Vagina (tissue), 2 donors: ENCODE measurements around the gene APOA1. TPM values are rescaled to one million over a fixed set of nuclear protein-coding genes. Genes with fewer than 3 reads are reported as not detected.

Experiments used
- DNase-seq, 2 donors: peaks; one replicate each; pipeline ENCODE4 v3.0.0-alpha.2; 2017; ENCODE audit errors: extremely low spot score in 2 of 2
- H3K27ac ChIP-seq: fragments of 200-600 bp; sonication (generic); one replicate; pipeline ENCODE4 v1.5.1; 2019
- H3K27me3 ChIP-seq: fragments of 200-600 bp; sonication (generic); one replicate; pipeline ENCODE4 v1.5.1; 2019
- H3K36me3 ChIP-seq, 2 donors: fragments of 200-600 bp; sonication (generic); one replicate each; pipeline ENCODE4 v1.5.1; 2017 to 2019
- H3K4me1 ChIP-seq: fragments of 200-600 bp; sonication (generic); one replicate; pipeline ENCODE4 v1.5.1; 2019
- H3K4me3 ChIP-seq, 2 donors: fragments of 200-600 bp; sonication (generic); 1 replicate in 1 of 2; 2 replicates in 1 of 2; pipeline ENCODE4 v1.5.1; 2016 to 2019
- H3K9me3 ChIP-seq: fragments of 200-600 bp; sonication (generic); one replicate; pipeline ENCODE4 v1.5.1; 2019
- CTCF ChIP-seq, 3 experiments: fragments of 450-650 bp in 2 of 3; fragments of 200-600 bp in 1 of 3; sonication (generic) in 1 of 3; IDR thresholded peaks; one replicate each; pipeline ENCODE4 v1.5.1; 2017 to 2019; ENCODE audit warnings: antibody characterized with exemption in 3 of 3, mild to moderate bottlenecking in 2 of 3, moderate library complexity in 2 of 3
- POLR2A ChIP-seq, 2 donors: fragments of 450-650 bp; IDR thresholded peaks; one replicate each; pipeline ENCODE4 v1.6.1; 2017; ENCODE audit warnings: antibody characterized with exemption in 2 of 2, mild to moderate bottlenecking in 2 of 2, moderate library complexity in 2 of 2
- POLR2AphosphoS5 ChIP-seq, 2 donors: sonication (generic); formaldehyde crosslinking; IDR thresholded peaks; one replicate each; pipeline ENCODE4 v1.9.0; 2017; ENCODE audit warnings: antibody characterized with exemption in 2 of 2, mild to moderate bottlenecking in 2 of 2, low read depth in 1 of 2; ENCODE audit not compliant: insufficient read depth in 1 of 2
- intact Hi-C: fragments of 100-400 bp; cut with DNase I; formaldehyde crosslinking; loops from one replicate; pipeline ENCODE4 v1.15.1; 2023
- total RNA-seq: library from RNA; depleted of rRNA; stranded (reverse); fragments of >200 nt; gene quantifications from one replicate; pipeline ENCODE4 v1.2.3, GENCODE V29; 2016

APOA1 gene
- total RNA-seq, 1 donor from 2014 or later, result 2.2 TPM

- H3K27ac ChIP-seq, result no peak overlapping the region
- intact Hi-C loops, result no loop called here
- no peaks in the 10 kb centered on the region for H3K36me3 ChIP-seq
- H3K4me1 ChIP-seq, result peaks cover 11% of the 10 kb centered on the region
- DNase-seq, result no peak
- TF ChIP-seq CTCF (IDR thresholded peaks at IDR 0.05), result no peak
- no peak for TF ChIP-seq POLR2AphosphoS5 (IDR thresholded peaks at IDR 0.05; ENCODE audit: insufficient read depth in 1 of 2, low read depth in 1 of 2)
- H3K4me3 ChIP-seq, result no peak overlapping the region
- H3K27me3 ChIP-seq, result no peaks in the 10 kb centered on the region
- no peaks in the 10 kb centered on the region for H3K9me3 ChIP-seq
Observed at GRCh38 chr11:116833816-116834534, 3.4 kb downstream of the APOA1 start.

DNA sequence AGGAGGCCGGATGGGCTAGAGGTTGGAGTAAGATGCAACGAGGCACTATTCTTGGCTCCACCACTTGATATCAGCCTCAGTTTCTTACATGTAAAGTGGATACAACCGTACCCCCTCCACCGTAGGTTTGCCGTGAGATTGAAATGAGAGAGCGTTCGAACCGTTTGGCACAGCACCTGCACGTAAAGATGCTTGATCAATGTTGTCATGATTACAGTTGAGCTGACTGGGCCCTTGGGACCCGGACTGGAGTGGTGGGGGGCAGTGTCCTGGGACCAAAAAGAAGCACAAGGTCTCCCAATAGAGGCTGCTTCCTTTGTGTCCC, 4.0 kb downstream of the APOA1 start:
- DNase-seq, result no peak
- no peaks in the 10 kb centered on the region for H3K36me3 ChIP-seq
- H3K9me3 ChIP-seq, result no peaks in the 10 kb centered on the region
- peaks cover 11% of the 10 kb centered on the region for H3K4me1 ChIP-seq
- H3K27ac ChIP-seq, result no peak overlapping the region
- TF ChIP-seq CTCF (IDR thresholded peaks at IDR 0.05), result no peak
- no peak for TF ChIP-seq POLR2AphosphoS5 (IDR thresholded peaks at IDR 0.05; ENCODE audit: insufficient read depth in 1 of 2, low read depth in 1 of 2)
- TF ChIP-seq POLR2A (IDR thresholded peaks at IDR 0.05), result no peak
- no peak overlapping the region for H3K4me3 ChIP-seq
- intact Hi-C loops, result no loop called here
- no peaks in the 10 kb centered on the region for H3K27me3 ChIP-seq

DNA sequence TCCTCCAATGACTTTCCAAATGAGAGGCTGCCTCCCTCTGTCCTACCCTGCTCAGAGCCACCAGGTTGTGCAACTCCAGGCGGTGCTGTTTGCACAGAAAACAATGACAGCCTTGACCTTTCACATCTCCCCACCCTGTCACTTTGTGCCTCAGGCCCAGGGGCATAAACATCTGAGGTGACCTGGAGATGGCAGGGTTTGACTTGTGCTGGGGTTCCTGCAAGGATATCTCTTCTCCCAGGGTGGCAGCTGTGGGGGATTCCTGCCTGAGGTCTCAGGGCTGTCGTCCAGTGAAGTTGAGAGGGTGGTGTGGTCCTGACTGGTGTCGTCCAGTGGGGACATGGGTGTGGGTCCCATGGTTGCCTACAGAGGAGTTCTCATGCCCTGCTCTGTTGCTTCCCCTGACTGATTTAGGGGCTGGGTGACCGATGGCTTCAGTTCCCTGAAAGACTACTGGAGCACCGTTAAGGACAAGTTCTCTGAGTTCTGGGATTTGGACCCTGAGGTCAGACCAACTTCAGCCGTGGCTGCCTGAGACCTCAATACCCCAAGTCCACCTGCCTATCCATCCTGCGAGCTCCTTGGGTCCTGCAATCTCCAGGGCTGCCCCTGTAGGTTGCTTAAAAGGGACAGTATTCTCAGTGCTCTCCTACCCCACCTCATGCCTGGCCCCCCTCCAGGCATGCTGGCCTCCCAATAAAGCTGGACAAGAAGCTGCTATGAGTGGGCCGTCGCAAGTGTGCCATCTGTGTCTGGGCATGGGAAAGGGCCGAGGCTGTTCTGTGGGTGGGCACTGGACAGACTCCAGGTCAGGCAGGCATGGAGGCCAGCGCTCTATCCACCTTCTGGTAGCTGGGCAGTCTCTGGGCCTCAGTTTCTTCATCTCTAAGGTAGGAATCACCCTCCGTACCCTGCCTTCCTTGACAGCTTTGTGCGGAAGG, 4.8 kb downstream of the APOA1 start:
- Histone ChIP-seq H3K9me3 (no peaks in the 10 kb centered on the region), H3K4me1 (peaks cover 11% of the 10 kb centered on the region), H3K36me3 (no peaks in the 10 kb centered on the region), H3K27me3 (no peaks in the 10 kb centered on the region), H3K27ac (no peak overlapping the region), H3K4me3 (no peak overlapping the region)
- TF ChIP-seq CTCF (IDR thresholded peaks at IDR 0.05), result no peak
- intact Hi-C loops, result no loop called here
- no peak for DNase-seq

DNA sequence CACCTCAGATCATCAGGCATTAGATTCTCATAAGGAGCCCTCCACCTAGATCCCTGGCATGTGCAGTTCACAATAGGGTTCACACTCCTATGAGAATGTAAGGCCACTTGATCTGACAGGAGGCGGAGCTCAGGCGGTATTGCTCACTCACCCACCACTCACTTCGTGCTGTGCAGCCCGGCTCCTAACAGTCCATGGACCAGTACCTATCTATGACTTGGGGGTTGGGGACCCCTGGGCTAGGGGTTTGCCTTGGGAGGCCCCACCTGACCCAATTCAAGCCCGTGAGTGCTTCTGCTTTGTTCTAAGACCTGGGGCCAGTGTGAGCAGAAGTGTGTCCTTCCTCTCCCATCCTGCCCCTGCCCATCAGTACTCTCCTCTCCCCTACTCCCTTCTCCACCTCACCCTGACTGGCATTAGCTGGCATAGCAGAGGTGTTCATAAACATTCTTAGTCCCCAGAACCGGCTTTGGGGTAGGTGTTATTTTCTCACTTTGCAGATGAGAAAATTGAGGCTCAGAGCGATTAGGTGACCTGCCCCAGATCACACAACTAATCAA, 5.6 kb downstream of the APOA1 start:
- intact Hi-C loops, result no loop called here
- Histone ChIP-seq H3K4me3 (no peak overlapping the region), H3K27me3 (no peaks in the 10 kb centered on the region), H3K36me3 (no peaks in the 10 kb centered on the region), H3K9me3 (no peaks in the 10 kb centered on the region), H3K4me1 (peaks cover 11% of the 10 kb centered on the region), H3K27ac (no peak overlapping the region)
- TF ChIP-seq POLR2A (IDR thresholded peaks at IDR 0.05) (no peak), CTCF (IDR thresholded peaks at IDR 0.05) (no peak), POLR2AphosphoS5 (IDR thresholded peaks at IDR 0.05; ENCODE audit: insufficient read depth in 1 of 2, low read depth in 1 of 2) (no peak)
- no peak for DNase-seq
